Eye (tissue), 1 donor: Measurements from ENCODE around the gene JDP2.

Experiments used
- DNase-seq: peaks from one replicate; pipeline ENCODE4 v3.0.0-alpha.2; 2015

The JDP2 gene

GRCh38 chr14:75438486-75439080 lies 10.8 kb downstream of the JDP2 start:
- no peak for DNase-seq

GRCh38 chr14:75439989-75440388 lies 12.2 kb downstream of the JDP2 start:
- no peak for DNase-seq

- DNase-seq = peak; percentile 47
Measured at GRCh38 chr14:75440733-75441477, 13.1 kb downstream of the JDP2 start.

- no peak for DNase-seq
Measured at GRCh38 chr14:75441728-75442127, 13.9 kb downstream of the JDP2 start.

- DNase-seq = no peak
Measured at GRCh38 chr14:75442166-75442565, 14.3 kb downstream of the JDP2 start.

GRCh38 chr14:75442642-75443041 lies 14.8 kb downstream of the JDP2 start:
- DNase-seq = no peak

- no peak for DNase-seq
Measured at GRCh38 chr14:75443203-75443969, 15.6 kb downstream of the JDP2 start.

- no peak for DNase-seq
Measured at GRCh38 chr14:75445236-75445635, 17.4 kb downstream of the JDP2 start.

GRCh38 chr14:75445963-75446362 lies 18.1 kb downstream of the JDP2 start:
- no peak for DNase-seq

GRCh38 chr14:75446447-75446846 lies 18.6 kb downstream of the JDP2 start:
- DNase-seq = no peak

- no peak for DNase-seq
Measured at GRCh38 chr14:75448209-75448608, 20.4 kb downstream of the JDP2 start.

GRCh38 chr14:75449036-75449435 lies 21.2 kb downstream of the JDP2 start:
- DNase-seq = no peak

- DNase-seq = peak; percentile 30
Measured at GRCh38 chr14:75449696-75450095, 21.9 kb downstream of the JDP2 start.

- no peak for DNase-seq
Measured at GRCh38 chr14:75450381-75451276, 22.8 kb downstream of the JDP2 start.

- DNase-seq = no peak
Measured at GRCh38 chr14:75452324-75452723, 24.5 kb downstream of the JDP2 start.

GRCh38 chr14:75452900-75453816 lies 25.3 kb downstream of the JDP2 start:
- peak; percentile 90 for DNase-seq

- no peak for DNase-seq
Measured at GRCh38 chr14:75453817-75454434, 26.1 kb downstream of the JDP2 start.

- DNase-seq = no peak
Measured at GRCh38 chr14:75454963-75455546, 27.2 kb downstream of the JDP2 start.

- DNase-seq = no peak
Measured at GRCh38 chr14:75456069-75456996, 28.5 kb downstream of the JDP2 start.

- no peak for DNase-seq
Measured at GRCh38 chr14:75456997-75457335, 29.1 kb downstream of the JDP2 start.
